OCI-LY1 (cell line): Measurements from ENCODE around the gene SERPIND1.

Experiments used
- EZH2 ChIP-seq: fragments of 200-600 bp; sonication (generic), shearing (Covaris generic); IDR thresholded peaks from 2 replicates; pipeline ENCODE4 v1.8.0; 2017; ENCODE audit warnings: borderline replicate concordance, mixed run types, mild to moderate bottlenecking, antibody characterized with exemption, low read length, moderate library complexity, mixed read lengths
- TF ChIP-seq, protein P1 (sequence below): fragments of 200-600 bp; sonication (generic), shearing (Covaris generic); IDR thresholded peaks from 2 replicates; pipeline ENCODE4 v1.5.1; 2017; ENCODE audit warnings: mild to moderate bottlenecking, antibody characterized with exemption, low read length, moderate library complexity, mixed read lengths

DNA sequence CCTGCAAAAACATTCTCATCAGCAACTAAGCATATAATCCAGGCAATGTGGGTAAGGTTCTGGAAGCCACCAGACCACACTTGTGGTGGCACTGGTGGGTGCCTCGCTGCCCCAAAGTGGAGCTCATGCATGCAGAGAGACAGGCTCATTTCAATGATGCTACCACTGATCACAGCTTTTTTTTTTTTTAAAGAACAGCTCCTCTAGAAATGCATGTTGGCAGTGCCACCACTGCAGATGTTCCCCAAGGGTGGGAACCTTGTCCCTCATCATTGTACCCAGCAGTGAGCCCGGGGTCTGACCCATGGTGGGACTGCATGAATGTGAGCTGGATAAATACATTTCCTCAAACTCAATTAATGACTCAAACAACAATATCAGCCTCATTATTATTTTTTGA lies 31.1 kb upstream of the SERPIND1 start:
- TF ChIP-seq, protein P1, sequence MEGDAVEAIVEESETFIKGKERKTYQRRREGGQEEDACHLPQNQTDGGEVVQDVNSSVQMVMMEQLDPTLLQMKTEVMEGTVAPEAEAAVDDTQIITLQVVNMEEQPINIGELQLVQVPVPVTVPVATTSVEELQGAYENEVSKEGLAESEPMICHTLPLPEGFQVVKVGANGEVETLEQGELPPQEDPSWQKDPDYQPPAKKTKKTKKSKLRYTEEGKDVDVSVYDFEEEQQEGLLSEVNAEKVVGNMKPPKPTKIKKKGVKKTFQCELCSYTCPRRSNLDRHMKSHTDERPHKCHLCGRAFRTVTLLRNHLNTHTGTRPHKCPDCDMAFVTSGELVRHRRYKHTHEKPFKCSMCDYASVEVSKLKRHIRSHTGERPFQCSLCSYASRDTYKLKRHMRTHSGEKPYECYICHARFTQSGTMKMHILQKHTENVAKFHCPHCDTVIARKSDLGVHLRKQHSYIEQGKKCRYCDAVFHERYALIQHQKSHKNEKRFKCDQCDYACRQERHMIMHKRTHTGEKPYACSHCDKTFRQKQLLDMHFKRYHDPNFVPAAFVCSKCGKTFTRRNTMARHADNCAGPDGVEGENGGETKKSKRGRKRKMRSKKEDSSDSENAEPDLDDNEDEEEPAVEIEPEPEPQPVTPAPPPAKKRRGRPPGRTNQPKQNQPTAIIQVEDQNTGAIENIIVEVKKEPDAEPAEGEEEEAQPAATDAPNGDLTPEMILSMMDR = no peak
- TF ChIP-seq EZH2 = no peak
